GM19468 (cell line): ENCODE measurements around the gene PAX2.

Experiments
- ATAC-seq: cut with Tn5 transposase; IDR thresholded peaks from one replicate; pipeline ENCODE4 v1.9.1; 2021; ENCODE audit warnings: mild to moderate bottlenecking, moderate library complexity, moderate number of reproducible peaks; ENCODE audit not compliant: unreplicated experiment; ENCODE audit errors: extremely low read depth

PAX2 gene

GRCh38 chr10:100829097-100829870 lies 83.9 kb downstream of the PAX2 start:
- no peak for ATAC-seq

DNA sequence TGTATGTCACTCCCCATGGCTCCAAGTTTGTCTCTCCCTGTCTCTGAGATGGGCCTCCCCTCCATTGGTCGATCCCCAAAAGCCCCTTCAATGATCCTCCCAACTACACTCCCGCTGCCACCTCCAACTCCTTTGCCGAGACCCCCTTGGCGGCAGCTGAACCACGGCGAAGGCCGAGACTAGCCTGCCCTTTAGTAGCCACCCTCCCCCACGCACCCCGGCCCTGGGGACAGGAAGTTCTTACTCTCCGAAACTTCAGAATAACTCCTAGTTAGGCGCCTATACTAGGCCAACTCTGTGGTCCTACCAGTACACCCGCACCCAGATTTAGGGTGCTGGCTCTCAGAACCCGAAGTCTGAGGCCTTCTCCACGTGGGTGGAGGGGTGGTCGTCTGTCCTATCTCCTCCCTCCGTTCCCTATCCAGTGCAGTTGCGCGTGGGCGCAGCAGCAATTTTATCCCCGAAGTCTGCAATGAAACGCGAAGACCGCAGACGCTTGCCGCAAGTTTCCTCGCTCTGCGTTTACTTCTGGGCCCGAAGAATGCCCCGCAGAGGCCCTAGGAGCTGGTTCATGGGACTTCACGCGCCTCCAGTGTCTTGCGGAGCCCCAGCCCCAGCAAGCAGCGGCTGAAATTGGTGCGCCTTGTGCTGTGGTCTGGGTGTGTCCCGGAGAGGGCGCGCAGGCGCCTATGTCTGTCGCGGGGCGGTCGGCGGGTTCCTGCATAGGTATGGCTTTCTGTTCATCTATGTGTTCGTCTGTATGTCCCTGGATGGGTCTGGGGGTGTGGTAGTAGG lies 84.7 kb downstream of the PAX2 start:
- no peak for ATAC-seq

DNA sequence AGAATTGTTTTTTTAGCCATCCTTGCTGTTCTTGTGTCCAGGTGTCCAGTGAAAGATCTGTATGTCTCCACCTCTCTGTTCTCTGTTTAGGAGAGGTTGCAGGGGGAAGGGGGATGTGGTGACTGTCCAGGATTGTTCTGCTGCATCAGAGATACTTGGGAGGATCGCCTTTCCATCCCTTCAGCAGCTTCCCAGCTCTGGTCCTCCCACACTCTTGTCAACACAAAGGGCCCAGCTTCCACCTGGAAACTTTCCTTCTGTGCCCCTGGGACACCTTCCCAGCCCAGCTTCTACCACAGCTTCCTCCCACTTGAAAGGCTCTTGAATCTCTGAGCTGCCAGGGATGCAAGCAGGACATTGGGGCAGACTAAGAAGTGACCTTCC lies 85.3 kb downstream of the PAX2 start:
- no peak for ATAC-seq

- no peak for ATAC-seq
Measured at GRCh38 chr10:100831742-100832141, 86.4 kb downstream of the PAX2 start.

DNA sequence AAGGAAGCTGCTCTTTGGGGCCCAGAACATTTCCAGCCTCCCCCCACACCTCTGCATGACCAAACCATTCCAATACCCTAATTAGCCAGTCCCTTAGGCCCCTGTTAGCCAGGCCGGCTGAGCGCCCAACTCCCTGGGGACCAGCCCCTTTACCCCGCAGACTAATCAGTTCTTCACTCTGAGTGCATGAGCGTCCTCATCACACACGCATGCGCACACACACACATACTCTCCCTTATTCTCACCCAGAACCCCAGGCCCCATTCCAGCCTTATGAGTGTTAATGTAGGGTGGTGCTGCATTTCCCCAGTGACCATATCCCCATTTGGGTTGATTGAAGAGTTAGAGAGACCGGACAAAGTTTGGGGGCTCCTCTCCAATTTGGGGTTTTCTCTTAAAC lies 90.4 kb downstream of the PAX2 start:
- no peak for ATAC-seq

- no peak for ATAC-seq
Measured at GRCh38 chr10:100836891-100837290, 91.5 kb downstream of the PAX2 start.

DNA sequence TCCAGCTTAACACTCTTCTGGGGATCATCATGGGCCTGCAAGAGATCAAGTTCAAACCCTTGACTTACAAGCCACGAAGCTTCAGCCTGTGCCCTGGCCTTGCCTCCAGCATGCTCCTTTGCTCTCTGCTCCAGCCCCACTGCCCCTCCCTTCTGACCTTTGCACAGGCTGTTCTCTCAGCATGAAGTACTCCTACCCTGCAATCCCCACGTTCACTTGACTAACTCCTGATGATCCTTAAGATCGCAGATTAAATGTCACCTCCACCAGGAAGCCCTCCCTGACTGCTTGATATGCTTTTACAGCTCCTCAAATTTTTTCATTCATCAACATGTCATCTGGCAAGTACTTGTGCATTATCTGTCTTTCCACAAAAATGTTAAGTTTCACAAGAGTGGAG lies 91.9 kb downstream of the PAX2 start:
- no peak for ATAC-seq

- ATAC-seq: no peak
Measured at GRCh38 chr10:100838986-100839385, 93.6 kb downstream of the PAX2 start.

DNA sequence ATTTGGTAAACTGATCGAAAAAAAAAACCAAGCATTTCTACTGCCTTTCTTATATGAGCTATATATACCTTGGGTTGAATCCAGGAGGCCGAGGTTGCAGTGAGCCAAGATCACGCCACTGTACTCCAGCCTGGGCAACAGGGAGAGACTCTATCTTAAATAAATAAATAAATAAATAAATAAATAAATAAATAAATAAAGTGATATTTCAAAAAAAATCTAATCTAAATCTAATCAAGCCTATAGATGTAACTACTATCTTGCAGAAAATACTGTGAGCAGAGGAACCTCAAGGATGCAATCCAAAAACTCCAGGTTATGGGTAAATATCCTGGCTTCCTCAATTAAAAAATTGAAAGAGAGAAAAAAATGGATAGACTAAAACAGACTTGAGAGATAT lies 96.1 kb downstream of the PAX2 start:
- ATAC-seq: no peak

DNA sequence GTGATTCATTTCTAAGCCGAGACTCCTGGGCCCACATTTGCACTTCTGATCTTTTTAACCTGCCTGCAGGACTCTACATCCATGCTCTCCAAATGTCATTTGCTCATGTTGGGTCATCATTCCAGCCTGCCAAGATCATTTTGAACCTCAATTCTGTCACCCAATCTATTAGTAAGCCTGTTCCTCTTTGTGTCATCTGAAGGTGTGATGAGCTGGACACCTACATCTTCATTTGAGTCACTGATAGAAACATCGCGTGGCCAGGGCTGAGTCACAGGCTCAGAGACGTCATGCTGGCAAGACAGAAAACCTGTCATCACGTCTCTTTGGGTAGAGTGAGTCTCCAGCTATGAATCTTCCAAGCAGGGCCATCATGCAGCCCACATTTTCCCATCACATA lies 102.1 kb downstream of the PAX2 start:
- no peak for ATAC-seq

DNA sequence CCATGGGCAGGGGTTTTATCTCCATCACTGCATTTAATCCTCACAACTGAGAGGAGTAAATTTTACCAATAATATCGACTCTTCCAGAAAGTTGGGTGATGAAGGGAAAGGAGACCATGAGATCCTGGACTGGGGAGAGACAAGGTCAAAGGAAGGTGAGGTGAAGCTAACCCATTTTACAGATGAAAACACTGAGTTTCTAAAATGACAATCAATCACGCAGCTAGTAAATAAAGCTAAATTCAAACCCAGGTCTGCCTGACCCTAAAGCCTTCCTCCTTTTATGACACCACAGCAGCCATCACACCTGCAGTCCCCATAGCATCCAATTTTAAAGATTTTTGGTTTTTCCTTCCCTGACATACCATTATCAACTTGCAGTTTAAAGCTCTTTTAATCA lies 103.4 kb downstream of the PAX2 start:
- ATAC-seq: no peak

- ATAC-seq: no peak
Measured at GRCh38 chr10:100858261-100858660, 112.9 kb downstream of the PAX2 start.

DNA sequence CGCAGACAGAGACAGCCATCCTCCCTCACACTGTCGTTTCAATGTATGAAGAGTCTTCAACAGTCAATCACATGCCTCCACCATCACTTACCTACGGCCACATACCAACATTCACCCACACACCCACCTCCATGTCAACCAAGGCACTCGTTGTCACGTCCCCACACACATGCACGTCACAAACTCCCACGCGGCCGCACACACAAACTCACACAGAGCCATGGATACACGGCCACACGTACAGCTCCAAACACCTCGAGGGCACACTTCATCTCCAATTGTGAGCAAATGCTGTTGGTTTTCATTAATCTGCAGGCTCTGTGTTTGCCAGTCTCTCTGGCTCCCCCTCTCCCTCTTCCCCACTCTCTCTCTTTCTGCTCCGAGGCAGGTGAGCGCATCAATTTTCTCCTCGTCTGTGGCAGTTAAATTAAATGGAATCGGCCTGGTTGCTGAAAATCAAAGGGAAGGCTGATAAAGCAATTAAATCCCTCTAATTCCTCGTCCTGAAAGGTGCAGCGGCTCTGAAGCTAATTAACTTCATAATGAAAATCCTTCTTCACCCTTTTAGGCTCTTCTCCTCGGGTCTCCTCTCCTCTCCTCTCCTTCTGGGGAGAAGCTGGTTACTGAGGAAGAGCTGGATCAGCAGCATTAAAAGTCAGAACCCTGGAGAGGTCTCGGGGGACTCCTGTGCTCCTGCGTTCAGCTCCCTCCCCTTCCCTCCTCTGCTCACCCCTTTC lies 113.5 kb downstream of the PAX2 start:
- no peak for ATAC-seq

- ATAC-seq: no peak
Measured at GRCh38 chr10:100859484-100859763, 114.0 kb downstream of the PAX2 start.

DNA sequence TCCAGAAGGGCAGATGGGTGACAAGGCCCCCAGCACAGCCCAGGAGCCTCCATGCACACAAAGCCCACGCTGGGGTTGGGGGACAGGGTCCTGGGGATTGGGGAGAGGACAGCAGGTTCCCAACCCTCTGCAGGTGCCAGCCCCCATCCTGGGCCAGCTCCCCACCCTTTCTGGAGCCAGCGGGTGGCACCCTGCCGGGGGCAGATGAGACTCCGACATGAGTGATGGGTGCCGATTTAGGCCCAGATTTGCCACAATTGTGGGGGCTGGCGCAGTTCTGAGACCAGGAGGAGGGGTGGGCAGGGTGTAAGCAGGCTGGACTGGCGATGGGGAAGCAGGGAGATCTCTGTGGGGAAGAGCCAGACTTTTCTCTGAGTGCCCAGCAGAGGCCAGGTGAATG lies 118.1 kb downstream of the PAX2 start:
- ATAC-seq: no peak

DNA sequence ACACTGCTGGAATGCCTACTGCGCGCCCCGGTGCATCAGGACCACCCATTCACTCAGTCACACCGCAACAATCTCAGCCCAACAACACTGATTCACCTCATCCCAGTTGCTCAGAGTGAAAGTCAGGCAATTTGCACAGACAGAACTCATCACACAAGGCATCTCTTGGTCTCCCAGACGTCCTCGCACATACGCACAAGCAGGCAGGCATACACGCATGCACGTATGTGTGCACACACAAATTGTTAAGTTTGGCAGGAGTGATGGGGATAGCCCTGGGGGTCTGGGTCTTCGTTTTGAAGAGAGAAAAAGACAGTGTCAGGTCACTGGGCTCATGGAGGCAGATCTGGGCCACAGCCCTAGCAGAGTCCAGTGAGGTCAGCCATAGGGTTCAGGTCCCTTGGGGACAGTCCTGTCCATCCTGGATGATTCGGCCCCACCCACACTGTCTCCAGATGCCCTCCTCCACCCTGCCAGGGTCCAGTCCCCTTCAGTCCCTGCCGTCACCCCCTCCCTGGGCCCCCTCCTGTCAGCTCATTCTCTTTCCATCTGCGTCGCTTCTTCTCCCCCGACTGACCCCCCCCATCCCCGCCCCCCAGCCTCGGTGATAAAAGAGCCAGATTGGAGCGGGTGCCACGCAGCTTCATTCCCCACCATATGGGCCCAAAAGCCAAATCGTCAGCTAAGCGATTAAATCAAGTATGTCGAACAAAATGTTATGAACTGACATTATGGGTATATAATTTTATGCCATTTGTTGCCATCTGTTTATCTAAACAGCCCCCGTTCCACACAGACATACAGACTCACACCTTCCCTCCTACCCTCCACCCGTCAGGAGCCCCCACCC lies 118.9 kb downstream of the PAX2 start:
- ATAC-seq: no peak

GRCh38 chr10:100864978-100865377 lies 119.6 kb downstream of the PAX2 start:
- no peak for ATAC-seq

GRCh38 chr10:100866010-100866409 lies 120.6 kb downstream of the PAX2 start:
- ATAC-seq: no peak

DNA sequence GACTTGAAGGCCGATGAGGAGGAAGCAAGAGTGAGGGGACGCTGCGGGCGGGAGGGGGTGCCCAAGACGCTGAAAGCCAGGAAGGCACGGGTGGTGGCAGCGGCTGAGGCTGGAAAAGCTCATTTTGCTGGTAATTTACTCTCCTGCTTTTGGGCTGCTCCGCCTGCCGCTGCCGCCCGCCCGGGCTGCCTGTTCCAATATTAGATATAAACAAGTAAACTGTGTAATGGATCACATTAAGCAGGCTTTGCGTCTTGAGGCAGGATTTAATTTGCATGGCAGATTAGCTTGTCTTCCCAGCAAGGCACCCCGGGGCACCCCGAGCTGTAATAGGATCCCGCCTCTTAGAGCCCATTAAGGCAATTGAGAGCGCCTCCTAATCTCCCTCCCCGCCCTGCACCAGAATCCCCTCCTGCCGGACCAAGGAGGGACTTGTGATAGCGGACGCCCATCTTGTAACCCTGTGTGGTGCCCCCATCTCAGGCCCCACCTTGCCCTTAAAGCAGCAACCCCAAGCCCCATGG lies 121.3 kb downstream of the PAX2 start:
- no peak for ATAC-seq

- ATAC-seq: no peak
Measured at GRCh38 chr10:100867261-100867963, 122.0 kb downstream of the PAX2 start.
